Upper lobe of right lung (tissue), 1 donor: ENCODE measurements around the gene SPDEF. TPM values are rescaled to one million over a fixed set of nuclear protein-coding genes. Genes with fewer than 3 reads are reported as not detected.
A peak's percentile ranks its signal among the peaks of the same experiment; 100 is the strongest.

Source experiments
- ATAC-seq: fragments of 200-7000 bp; cut with Tn5 transposase; one replicate; pipeline ENCODE4 v1.9.1; 2020; ENCODE audit warnings: mild to moderate bottlenecking, moderate library complexity
- DNase-seq: peaks from one replicate; pipeline ENCODE4 v3.0.0-alpha.2; 2020
- H3K27ac ChIP-seq: fragments of 200-600 bp; one replicate; pipeline ENCODE4 v1.8.0; 2022
- H3K27me3 ChIP-seq: fragments of 200-600 bp; one replicate; pipeline ENCODE4 v1.8.0; 2022; ENCODE audit warnings: mild to moderate bottlenecking
- H3K36me3 ChIP-seq: fragments of 200-600 bp; one replicate; pipeline ENCODE4 v1.8.0; 2022
- H3K4me1 ChIP-seq: fragments of 200-600 bp; one replicate; pipeline ENCODE4 v1.8.0; 2022
- H3K4me3 ChIP-seq: fragments of 200-600 bp; one replicate; pipeline ENCODE4 v1.8.0; 2022; ENCODE audit warnings: mild to moderate bottlenecking
- H3K9me3 ChIP-seq: fragments of 200-600 bp; one replicate; pipeline ENCODE4 v1.8.0; 2022
- intact Hi-C: fragments of 100-400 bp; cut with DNase I; formaldehyde crosslinking; loops from one replicate; pipeline ENCODE4 v1.11.0; 2022
- total RNA-seq: library from RNA; stranded (reverse); fragmentation: NEBNext Ultra II Directional; extraction: Animal tissue kit (Norgen Biotek cat#: 25700); gene quantifications from one replicate; pipeline ENCODE4 v1.2.1, GENCODE V29; 2021
- TF ChIP-seq, protein P1 (sequence below): fragments of 200-600 bp; IDR thresholded peaks from one replicate; pipeline ENCODE4 v1.8.0; 2022; ENCODE audit warnings: antibody characterized with exemption
- donor health status: DM: no; HTN: yes; CAD: no; lungs with severe emphysema.

Gene SPDEF
- total RNA-seq, 1 donor from 2014 or later = 1.3 TPM

DNA sequence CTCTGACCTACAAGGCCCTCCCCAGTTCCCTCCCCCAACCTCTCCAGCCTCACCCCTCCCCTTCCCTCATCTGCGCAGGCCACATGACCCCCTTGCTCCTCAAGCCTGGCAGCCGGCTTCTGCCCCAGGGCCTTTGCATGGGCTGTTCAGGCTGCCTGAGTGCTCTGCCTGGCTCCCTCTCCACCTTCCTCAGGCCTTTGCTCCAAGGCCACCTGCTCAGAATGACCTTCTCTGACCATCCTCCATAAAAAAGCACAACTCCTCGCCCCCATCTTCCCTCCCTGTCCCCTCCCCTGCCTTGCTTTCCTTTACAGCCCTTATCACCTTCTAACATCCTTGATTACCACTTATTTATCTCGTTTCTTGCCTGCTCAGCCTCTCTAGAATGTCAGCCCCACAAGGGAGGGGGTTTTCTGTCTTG lies 38.7 kb downstream of the SPDEF start:
- DNase-seq = peak; percentile 46

GRCh38 chr6:34516391-34517324 lies 39.5 kb downstream of the SPDEF start:
- intact Hi-C loops = no loop called here
- ATAC-seq = no peak
- TF ChIP-seq, protein P1, sequence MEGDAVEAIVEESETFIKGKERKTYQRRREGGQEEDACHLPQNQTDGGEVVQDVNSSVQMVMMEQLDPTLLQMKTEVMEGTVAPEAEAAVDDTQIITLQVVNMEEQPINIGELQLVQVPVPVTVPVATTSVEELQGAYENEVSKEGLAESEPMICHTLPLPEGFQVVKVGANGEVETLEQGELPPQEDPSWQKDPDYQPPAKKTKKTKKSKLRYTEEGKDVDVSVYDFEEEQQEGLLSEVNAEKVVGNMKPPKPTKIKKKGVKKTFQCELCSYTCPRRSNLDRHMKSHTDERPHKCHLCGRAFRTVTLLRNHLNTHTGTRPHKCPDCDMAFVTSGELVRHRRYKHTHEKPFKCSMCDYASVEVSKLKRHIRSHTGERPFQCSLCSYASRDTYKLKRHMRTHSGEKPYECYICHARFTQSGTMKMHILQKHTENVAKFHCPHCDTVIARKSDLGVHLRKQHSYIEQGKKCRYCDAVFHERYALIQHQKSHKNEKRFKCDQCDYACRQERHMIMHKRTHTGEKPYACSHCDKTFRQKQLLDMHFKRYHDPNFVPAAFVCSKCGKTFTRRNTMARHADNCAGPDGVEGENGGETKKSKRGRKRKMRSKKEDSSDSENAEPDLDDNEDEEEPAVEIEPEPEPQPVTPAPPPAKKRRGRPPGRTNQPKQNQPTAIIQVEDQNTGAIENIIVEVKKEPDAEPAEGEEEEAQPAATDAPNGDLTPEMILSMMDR = no peak

More for the DNA sequence above, 38.7 kb downstream of the SPDEF start:
- H3K9me3 ChIP-seq = no peaks in the 10 kb centered on the region
- ATAC-seq = no peak
- no peaks in the 10 kb centered on the region for H3K4me1 ChIP-seq
- H3K36me3 ChIP-seq = no peaks in the 10 kb centered on the region
- intact Hi-C loops = no loop called here
- TF ChIP-seq, protein P1 = no peak
- H3K27ac ChIP-seq = no peak overlapping the region
- H3K27me3 ChIP-seq = peaks cover 26% of the 10 kb centered on the region
- no peak overlapping the region for H3K4me3 ChIP-seq

GRCh38 chr6:34515473-34516387 lies 40.4 kb downstream of the SPDEF start:
- peak; percentile 51 for DNase-seq
- no peak overlapping the region for H3K27ac ChIP-seq
- no peaks in the 10 kb centered on the region for H3K9me3 ChIP-seq
- no peaks in the 10 kb centered on the region for H3K36me3 ChIP-seq
- no peak for ATAC-seq
- H3K4me3 ChIP-seq = no peak overlapping the region
- H3K27me3 ChIP-seq = peaks cover 26% of the 10 kb centered on the region
- TF ChIP-seq, protein P1 = no peak
- no peaks in the 10 kb centered on the region for H3K4me1 ChIP-seq
- intact Hi-C loops = no loop called here

More at GRCh38 chr6:34516391-34517324, 39.5 kb downstream of the SPDEF start:
- Histone ChIP-seq H3K36me3 (no peaks in the 10 kb centered on the region), H3K27me3 (peaks cover 26% of the 10 kb centered on the region), H3K4me3 (no peak overlapping the region), H3K4me1 (no peaks in the 10 kb centered on the region), H3K27ac (no peak overlapping the region), H3K9me3 (no peaks in the 10 kb centered on the region)
- peak; percentile 58 for DNase-seq

GRCh38 chr6:34514593-34515472 lies 41.3 kb downstream of the SPDEF start:
- TF ChIP-seq, protein P1 = no peak
- intact Hi-C loops = no loop called here
- no peaks in the 10 kb centered on the region for H3K9me3 ChIP-seq
- no peak overlapping the region for H3K27ac ChIP-seq
- no peaks in the 10 kb centered on the region for H3K4me1 ChIP-seq
- peak; percentile 58 for DNase-seq
- peaks cover 26% of the 10 kb centered on the region for H3K27me3 ChIP-seq
- H3K4me3 ChIP-seq = no peak overlapping the region
- no peaks in the 10 kb centered on the region for H3K36me3 ChIP-seq
- no peak for ATAC-seq

DNA sequence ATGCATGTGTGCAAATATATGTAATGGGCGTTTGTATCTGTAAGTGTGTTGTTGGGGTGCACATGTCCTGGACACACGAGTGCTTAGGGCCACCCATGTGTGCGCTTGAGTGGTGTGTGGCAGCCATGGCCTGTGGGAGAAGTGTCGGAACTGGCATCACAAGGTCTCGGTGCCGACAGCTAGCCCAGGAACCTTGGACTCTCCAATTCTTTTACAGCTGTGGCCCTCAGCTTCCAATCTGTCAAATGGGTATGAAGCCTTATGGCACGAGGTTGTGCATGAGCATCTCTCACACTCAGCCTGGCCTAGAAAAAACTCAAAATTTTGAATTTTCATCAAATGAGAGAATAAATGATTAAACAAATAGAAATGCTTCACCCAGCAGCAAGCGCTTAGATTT lies 42.0 kb downstream of the SPDEF start:
- H3K36me3 ChIP-seq = no peaks in the 10 kb centered on the region
- H3K27me3 ChIP-seq = peaks cover 26% of the 10 kb centered on the region
- TF ChIP-seq, protein P1 = no peak
- DNase-seq (peak; percentile 9), ATAC-seq (no peak)
- H3K4me1 ChIP-seq = no peaks in the 10 kb centered on the region
- H3K4me3 ChIP-seq = no peak overlapping the region
- no peaks in the 10 kb centered on the region for H3K9me3 ChIP-seq
- H3K27ac ChIP-seq = no peak overlapping the region
- intact Hi-C loops = no loop called here
